Astrocyte (in vitro differentiated cells and primary cell): Measurements from ENCODE around the gene CRYZ.

Experiments used
- EZH2 ChIP-seq: IDR thresholded peaks from 2 replicates; pipeline ENCODE4 v1.6.1; 2012; ENCODE audit warnings: mild to moderate bottlenecking, low read length, inconsistent platforms; ENCODE audit not compliant: insufficient read depth
- TF ChIP-seq, protein P1 (sequence below): IDR thresholded peaks from 2 replicates; pipeline ENCODE4 v1.5.1; 2011; ENCODE audit warnings: low read depth, mild to moderate bottlenecking, inconsistent platforms, low read length, moderate library complexity; ENCODE audit not compliant: insufficient read depth

DNA sequence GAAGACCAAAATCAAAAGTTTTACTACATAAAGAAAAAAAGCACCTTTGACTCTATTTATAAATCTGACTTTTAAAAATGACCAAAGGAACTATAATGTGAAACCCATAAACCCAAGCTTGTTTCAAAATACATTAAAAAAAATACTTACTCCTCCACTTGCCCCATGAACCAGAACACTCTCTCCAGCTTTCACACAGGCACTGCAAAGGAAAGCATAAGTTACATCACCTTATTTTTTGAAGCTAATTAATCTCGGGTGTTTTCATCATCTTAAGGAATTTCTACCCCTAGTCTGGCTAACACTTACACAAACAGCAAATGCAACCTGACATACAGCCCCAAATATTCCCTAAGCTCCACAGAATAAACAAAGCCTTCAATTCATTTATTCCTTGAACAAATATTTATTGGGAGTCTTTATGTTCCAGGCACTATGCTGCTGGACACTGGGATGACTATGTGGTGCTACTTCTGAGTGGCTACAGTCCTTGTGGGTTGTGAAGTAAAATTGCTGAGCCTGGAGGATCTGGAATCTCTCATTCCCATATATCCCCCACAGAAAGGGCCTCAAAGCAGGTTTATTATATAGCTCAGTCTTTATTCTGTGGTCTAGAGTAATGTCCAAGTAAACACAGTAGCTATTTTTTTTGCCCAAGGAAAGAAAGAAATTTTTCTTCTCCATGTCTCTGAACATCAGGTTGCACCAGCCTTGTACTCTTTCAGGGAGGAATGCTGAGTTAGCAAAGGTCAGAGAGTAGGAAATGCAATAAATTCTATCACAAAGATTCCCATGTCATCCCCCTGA is 18.2 kb downstream of the CRYZ start:
- TF ChIP-seq, protein P1, sequence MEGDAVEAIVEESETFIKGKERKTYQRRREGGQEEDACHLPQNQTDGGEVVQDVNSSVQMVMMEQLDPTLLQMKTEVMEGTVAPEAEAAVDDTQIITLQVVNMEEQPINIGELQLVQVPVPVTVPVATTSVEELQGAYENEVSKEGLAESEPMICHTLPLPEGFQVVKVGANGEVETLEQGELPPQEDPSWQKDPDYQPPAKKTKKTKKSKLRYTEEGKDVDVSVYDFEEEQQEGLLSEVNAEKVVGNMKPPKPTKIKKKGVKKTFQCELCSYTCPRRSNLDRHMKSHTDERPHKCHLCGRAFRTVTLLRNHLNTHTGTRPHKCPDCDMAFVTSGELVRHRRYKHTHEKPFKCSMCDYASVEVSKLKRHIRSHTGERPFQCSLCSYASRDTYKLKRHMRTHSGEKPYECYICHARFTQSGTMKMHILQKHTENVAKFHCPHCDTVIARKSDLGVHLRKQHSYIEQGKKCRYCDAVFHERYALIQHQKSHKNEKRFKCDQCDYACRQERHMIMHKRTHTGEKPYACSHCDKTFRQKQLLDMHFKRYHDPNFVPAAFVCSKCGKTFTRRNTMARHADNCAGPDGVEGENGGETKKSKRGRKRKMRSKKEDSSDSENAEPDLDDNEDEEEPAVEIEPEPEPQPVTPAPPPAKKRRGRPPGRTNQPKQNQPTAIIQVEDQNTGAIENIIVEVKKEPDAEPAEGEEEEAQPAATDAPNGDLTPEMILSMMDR, result no peak
- no peak for TF ChIP-seq EZH2
